ENCODE results near the gene RUNX2. TPM values are rescaled to one million over a fixed set of nuclear protein-coding genes. Genes with fewer than 3 reads are reported as not detected.
A peak's percentile ranks its signal among the peaks of the same experiment; 100 is the strongest.

Gene RUNX2
- total and polyA plus RNA-seq, 12 donors = 0.28 to 4.5 (median 1.8) TPM

DNA sequence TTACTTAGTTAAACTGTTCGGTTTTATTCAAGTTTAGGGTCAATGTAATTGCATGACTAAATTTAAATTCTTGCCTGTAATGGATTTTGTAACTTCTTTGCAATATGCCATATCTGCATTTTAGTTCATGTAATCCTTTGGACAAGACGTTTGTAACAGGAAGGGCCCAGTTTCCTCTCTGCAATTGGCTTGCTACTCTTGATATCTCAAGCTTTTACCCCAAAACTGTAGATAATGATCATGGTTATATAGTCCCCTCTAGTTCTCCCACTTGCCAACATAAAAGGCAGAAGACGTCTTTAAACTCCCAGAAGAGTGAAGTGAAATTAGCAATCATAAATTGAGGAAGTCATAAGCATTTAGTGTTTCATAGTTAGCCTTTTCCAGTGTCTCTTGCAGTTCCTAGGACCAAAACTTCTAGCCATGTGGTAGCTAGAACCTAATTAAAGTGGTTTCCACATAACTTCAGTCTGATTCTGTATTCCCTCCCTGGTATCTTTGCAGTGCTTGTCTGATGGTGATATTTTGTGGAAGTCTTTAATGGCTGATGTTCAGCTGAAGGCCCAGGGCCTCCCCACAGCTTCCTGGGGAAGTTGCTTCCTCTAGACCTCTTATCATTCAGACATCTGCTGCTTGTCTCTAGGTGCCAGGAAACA lies 167.4 kb downstream of the RUNX2 start:
- Histone ChIP-seq H3K9me3 (replicated peaks in 1 of 3) (no peaks in the 10 kb centered on the region), H3K27me3 (no peaks in the 10 kb centered on the region), H3K27ac (no peak overlapping the region), H3K4me3 (no peak overlapping the region), H3K4me1 (replicated peaks in 1 of 2) (no peaks in the 10 kb centered on the region), H3K36me3 (replicated peaks in 1 of 2) (no peaks in the 10 kb centered on the region)
- no peak for TF ChIP-seq POLR2A (IDR thresholded peaks at IDR 0.05)
- TF ChIP-seq, protein P1, sequence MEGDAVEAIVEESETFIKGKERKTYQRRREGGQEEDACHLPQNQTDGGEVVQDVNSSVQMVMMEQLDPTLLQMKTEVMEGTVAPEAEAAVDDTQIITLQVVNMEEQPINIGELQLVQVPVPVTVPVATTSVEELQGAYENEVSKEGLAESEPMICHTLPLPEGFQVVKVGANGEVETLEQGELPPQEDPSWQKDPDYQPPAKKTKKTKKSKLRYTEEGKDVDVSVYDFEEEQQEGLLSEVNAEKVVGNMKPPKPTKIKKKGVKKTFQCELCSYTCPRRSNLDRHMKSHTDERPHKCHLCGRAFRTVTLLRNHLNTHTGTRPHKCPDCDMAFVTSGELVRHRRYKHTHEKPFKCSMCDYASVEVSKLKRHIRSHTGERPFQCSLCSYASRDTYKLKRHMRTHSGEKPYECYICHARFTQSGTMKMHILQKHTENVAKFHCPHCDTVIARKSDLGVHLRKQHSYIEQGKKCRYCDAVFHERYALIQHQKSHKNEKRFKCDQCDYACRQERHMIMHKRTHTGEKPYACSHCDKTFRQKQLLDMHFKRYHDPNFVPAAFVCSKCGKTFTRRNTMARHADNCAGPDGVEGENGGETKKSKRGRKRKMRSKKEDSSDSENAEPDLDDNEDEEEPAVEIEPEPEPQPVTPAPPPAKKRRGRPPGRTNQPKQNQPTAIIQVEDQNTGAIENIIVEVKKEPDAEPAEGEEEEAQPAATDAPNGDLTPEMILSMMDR (IDR thresholded peaks at IDR 0.05) = no peak
- WGBS, 4 donors = 62 to 64% (median 62%) methylated on average over 3 of the region's 3 CpGs
- intact Hi-C loops (cut with DNase I) = no loop called here
- no peak for DNase-seq

DNA sequence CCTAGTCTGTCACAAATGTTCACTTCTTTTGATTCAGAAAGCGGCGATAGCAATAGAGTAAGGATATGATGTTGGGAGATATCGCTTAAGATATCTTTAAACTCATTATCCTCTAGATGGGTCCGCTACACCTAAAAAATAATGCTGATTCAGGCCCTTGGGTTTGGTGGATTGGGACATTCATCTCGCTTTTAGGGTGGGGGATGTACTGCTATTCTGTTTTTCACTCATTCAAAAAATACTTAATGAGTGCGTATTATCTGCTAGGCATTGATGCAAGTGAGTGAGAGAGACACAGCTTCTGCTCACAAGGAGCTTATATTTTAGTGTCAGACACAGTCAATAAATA lies 167.9 kb downstream of the RUNX2 start:
- WGBS, 4 donors = 80 to 95% (median 85%) methylated on average over 6 of the region's 6 CpGs
- Histone ChIP-seq H3K4me3 (no peak overlapping the region), H3K27ac (no peak overlapping the region), H3K4me1 (replicated peaks in 1 of 2) (no peaks in the 10 kb centered on the region), H3K27me3 (no peaks in the 10 kb centered on the region), H3K9me3 (replicated peaks in 1 of 3) (no peaks in the 10 kb centered on the region), H3K36me3 (replicated peaks in 1 of 2) (no peaks in the 10 kb centered on the region)
- intact Hi-C loops (cut with DNase I) = no loop called here
- DNase-seq = no peak
- no peak for TF ChIP-seq POLR2A (IDR thresholded peaks at IDR 0.05)
- TF ChIP-seq, protein P1 (IDR thresholded peaks at IDR 0.05) = no peak

DNA sequence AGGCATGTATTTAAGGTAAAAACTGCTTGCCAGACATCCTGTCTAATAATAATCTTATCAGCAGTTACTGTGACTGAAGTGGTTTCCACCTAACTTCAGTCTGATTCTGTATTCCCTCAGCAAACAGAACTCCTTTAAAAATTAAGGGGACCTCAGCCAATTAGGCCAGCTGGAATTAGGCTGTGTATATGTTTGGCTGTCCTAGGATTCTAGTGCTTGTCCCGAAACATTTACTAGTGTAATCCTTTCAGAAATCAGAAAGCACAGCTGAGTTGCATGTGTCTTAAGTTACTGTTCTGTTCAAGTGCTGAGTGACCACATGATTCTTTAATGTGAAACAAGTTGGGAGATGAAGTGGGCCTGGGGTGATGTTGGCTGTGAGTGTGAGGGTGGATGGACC lies 170.5 kb downstream of the RUNX2 start:
- DNase-seq = no peak
- intact Hi-C loops (cut with DNase I) = no loop called here
- TF ChIP-seq, protein P1 (IDR thresholded peaks at IDR 0.05) = no peak
- no peak for TF ChIP-seq POLR2A (IDR thresholded peaks at IDR 0.05)

DNA sequence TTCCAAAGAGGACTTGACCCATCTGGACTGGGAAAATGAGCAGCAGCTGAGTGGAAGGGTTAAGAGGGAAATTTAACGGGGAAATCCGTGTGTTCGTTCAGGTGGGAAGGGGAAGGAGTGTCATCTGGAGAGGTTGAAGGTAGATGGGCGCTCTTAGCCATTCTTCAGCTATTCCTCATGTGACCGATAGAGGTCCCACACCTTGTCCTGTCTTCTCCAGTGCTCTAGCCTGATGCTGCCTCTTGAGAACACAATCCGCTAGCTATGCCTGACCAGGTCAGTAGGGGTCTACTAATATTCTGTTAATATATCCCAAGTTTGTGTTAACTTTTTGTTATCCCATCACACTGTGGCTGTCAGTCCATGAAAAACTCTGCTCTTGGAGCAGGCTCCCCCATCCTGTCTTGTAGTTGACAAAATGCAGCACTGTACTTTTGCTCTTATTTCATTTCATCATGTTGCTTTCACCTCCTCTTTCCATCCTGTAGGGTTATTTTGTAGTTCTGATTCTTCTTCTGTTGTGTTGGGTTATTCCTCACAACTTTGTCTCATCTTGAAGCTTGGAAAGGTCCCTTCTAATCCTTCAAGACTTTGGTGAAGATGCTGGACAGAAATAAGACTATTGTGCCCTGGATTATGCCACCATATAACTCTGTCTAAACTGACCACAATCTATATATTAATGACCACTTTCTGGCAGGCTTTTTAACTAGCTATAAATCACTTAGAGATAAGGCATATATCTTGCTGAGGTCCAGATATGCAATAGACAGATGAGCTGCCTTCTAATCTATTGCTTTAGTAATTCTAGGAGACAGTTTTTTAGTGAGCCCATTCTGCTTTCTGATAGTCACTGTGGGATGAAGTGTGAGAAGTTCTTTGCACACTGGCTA lies 173.0 kb downstream of the RUNX2 start:
- 81 to 89% (median 84%) methylated on average over 6 of the region's 6 CpGs for WGBS, 4 donors
- no peak for DNase-seq
- Histone ChIP-seq H3K4me3 (no peak overlapping the region), H3K27me3 (no peaks in the 10 kb centered on the region), H3K9me3 (replicated peaks in 1 of 3) (no peaks in the 10 kb centered on the region), H3K36me3 (replicated peaks in 1 of 2) (no peaks in the 10 kb centered on the region), H3K27ac (no peak overlapping the region), H3K4me1 (replicated peaks in 1 of 2) (no peaks in the 10 kb centered on the region)
- TF ChIP-seq, protein P1 (IDR thresholded peaks at IDR 0.05) = peak in 2 of 6 experiments; percentile 7 to 12
- TF ChIP-seq POLR2A (IDR thresholded peaks at IDR 0.05) = no peak
- intact Hi-C loops (cut with DNase I) = no loop called here

More for the DNA sequence above, 170.5 kb downstream of the RUNX2 start:
- H3K27ac ChIP-seq = no peak overlapping the region
- H3K4me1 ChIP-seq (replicated peaks in 1 of 2) = no peaks in the 10 kb centered on the region
- WGBS, 4 donors = 69 to 86% (median 75%) methylated on average over 1 of the region's 1 CpG
- H3K27me3 ChIP-seq = no peaks in the 10 kb centered on the region
- H3K4me3 ChIP-seq = no peak overlapping the region
- H3K9me3 ChIP-seq (replicated peaks in 1 of 3) = no peaks in the 10 kb centered on the region
- H3K36me3 ChIP-seq (replicated peaks in 1 of 2) = no peaks in the 10 kb centered on the region
